Activated CD8-positive, alpha-beta memory T cell treated with anti-CD3 and anti-CD28 coated beads, Interleukin-2, amount 50 U/mL, for 4 hours (primary cell): ENCODE data around the gene HOXB2.

Source experiments
- DNase-seq: peaks from one replicate; pipeline ENCODE4 v3.0.0-alpha.2; 2020

HOXB2 gene

DNA sequence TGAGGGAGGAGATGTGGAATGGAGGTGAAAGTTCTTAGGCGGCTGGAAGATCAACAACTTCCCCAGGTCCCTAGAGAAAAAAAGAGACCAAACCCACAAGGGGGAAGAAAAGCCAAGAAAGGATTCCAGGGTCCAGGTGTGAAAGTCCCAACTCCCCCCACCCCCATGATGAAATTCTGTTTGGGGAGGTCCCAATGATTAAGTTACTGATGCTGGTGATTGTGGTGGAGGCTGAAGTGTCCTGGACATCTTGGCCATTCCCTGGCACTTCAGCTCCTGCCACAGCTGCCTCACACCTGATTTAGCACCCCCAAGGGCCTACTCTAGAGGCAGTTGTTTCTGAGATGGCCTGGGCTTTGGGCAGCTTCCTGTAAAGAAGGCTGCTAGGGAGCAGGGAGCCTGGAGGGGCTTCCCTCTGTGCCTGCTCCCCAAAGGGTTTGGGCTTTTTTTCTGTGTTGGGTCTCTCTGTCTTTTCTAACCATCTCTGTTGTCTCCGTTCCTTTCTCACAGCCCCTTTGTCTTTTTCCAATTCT lies 20.2 kb upstream of the HOXB2 start:
- DNase-seq = no peak

DNA sequence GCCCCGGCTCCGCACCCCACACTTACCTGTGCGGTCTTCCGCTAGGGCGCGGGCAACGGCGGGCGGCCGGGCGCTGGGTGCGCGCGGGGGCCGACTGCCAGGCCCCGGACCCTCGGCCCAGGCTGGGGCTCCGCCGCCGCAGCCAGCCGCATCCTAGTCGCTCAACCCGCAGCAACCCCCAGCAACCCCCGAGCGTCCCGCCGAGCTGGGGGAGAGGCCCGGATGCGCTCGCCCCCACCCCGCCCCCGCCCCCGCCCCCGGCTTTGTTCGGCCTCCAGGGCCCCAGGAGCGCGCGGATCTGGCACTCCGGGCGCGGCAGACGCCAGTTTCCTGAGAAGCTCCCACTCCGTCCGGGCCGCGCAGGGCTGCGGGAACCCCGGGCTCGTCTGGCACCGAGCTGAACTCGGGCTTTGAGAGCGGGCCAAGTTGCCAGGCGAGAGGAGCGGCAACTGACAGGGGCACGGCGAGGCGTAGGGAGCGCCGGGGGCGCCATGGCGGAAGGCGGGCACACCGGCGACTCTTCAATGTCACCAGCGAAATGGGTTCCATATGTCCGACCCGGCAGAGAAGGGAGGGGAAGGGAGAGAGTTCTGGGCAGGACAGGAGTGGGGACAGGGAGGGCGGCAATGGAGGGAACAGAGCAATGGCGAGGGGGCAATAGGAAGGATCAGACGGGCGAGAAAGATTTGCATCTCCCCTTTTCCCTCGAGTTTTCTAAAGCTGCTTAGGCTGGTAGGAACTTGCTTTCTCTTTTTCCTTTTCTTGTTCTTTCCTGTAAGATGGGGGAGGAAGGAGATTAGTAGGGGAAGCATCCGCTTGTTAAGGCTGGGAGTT lies 19.5 kb upstream of the HOXB2 start:
- DNase-seq = no peak

- DNase-seq = no peak
These were observed 18.9 kb upstream of the HOXB2 start for GRCh38 chr17:48563867-48564187.

DNA sequence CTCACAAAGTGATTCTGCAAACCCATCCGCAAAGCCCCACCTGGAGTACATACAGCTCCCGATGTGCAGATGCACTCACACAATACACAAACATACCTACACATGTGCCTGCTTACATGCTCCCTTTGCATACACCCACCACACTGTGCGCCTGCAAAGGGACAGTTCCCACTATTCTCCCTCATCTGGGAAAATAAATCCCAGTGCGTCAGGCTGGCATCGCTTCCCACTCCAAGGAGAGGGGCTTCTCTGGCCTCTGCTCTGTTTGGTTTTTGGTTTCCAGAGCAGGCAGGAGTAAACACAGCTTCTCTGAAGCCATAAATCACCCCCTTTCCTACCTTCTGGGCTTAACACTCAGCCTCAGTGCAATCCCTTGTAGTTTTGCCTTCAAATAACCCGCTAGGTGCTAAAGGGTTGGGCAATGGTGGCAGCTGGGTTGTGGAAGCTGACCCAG lies 18.5 kb upstream of the HOXB2 start:
- DNase-seq = no peak

- no peak for DNase-seq
These were observed 18.0 kb upstream of the HOXB2 start for GRCh38 chr17:48562934-48563333.

- no peak for DNase-seq
These were observed 17.2 kb upstream of the HOXB2 start for GRCh38 chr17:48561884-48562810.

GRCh38 chr17:48559840-48560817 lies 15.2 kb upstream of the HOXB2 start:
- no peak for DNase-seq

DNA sequence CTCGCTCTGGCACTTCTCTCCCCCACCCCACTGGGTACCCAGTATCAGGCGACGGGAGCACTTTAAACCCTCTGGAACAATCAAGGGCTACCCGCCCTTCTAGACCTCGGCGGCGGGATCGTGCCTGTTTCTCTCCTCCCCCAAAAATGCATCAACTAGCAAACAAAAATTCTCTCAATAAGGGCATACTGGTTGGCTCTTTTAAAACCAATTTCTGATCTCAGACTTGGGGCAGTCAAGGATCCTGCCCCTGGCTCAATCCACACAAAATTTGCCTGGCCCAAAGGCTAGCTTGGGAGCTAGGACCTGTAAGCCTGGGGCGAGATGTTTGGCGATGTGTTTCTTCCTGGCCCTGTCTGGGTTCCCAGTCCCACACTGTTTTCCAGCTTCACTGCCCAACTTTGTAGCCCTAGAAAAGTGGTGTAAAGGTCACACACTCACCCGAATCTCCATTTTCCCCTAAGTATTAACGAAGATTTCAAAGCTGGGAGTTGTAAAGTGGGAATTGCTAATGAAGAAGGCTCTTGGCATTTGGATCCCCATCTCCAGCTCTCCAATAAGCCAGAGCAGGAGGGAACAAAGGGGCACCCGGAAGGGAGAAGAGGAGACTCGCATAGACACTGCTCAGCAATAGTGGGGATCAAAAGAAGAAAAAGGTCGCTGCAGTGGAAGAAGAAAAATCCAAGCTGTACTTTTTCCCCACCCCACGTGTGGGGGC lies 14.4 kb upstream of the HOXB2 start:
- no peak for DNase-seq

DNA sequence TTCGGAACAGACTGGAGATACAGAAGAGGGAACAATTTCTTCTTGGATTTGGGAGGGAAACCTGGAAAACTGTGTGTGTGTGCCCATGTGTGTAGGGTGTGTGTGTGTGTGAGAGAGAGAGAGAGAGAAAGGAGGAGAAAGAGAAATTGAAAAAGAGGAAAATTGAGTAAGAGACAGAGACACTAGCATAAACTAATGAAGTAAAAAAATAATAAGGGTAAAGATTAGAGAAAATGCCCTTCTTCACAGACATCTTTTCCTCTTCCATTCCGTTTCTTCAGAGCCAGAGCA lies 13.9 kb upstream of the HOXB2 start:
- DNase-seq = no peak

DNA sequence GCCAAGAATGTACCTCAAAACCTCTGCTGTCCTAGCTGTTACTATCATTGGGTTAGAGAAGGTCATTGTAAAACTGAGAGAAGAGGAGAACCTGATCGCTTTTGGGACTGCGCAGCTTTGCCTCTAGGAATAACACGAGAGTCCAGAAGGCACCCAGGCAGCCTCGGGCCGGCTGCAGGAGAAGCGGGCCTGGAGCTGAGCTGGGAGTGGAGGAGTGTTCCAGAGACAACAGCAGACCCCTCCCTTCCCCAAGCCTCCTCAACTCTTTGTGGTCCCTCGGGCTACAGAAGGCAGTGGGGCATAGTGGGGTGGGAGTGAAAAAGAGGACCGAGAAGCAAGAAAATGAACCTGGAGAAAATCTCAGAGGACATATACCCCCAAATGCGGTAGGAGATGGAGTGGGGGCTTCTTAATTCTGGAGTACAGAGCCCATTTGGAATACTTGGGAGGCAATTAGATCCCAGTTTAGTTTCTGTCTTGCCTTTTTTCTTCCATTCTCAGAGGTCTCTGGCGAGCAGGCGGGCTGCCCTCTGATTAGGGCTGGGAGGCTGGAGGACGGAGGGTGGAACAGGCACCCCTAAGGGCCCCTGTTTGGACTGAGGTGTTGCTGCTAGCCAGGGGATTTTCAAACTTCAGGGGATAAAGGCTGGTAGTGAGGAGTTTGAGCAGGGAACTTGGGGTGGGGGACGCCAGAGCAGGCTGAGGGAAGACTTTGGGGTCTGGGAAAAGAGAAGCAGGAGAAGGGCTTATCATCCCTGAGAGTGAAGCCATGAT lies 13.3 kb upstream of the HOXB2 start:
- no peak for DNase-seq

DNA sequence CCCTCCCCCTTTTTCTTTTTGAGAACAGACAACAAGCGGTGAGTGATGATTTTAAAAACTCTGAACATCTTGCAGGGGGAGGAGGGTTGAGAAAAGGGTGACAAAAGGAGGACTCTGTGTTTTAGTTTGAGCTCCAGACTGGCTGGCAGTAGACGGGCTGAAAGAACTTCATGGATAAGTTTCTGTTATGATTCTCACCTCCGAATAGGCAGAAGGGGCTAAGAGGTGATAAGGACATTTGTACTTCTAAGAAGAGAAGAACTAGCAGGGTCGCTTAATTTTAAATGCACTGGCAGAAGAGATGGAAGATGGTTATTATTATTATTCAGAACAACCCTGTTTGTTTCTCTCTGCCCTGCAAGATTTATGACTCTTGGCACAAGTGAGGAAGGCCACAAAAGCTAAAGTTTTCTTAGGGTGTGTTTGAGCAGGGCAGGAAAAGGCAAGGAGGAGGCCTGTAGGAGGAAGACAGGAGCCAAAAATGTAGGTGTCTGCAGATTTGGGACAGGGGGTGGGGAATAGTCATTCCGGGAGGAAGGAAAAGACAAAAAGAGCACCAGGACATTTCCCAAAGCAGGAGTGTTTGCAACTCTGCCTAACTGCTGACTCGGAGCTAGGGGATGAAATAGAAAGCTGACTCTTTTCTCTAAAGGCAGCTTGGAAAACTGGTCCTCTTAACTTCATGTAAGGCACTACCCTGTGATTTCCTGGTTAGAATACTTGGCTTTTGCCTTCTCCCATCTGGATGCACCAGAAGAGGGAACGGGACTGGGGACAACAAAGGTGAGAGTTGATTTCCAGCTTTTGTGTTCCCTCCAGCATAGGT lies 11.9 kb upstream of the HOXB2 start:
- DNase-seq = no peak

DNA sequence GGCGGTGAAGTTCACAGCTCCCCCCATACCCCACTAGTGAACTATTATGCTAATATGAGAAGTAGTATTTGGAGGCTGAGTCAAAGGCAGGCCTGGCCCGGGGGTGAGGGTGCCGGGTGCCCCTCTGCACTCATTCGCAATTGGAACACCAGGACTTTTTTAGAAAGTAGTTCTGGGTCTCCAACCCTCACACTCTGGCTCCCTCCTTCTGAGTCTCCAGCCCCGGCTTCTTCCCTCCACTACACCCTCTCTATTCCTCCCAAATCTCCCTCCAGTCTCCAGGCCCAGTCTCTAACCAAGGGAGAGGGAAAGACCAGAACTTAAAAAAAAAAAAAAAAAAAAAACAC lies 11.3 kb upstream of the HOXB2 start:
- DNase-seq = no peak

GRCh38 chr17:48555258-48556228 lies 10.6 kb upstream of the HOXB2 start:
- DNase-seq = no peak

DNA sequence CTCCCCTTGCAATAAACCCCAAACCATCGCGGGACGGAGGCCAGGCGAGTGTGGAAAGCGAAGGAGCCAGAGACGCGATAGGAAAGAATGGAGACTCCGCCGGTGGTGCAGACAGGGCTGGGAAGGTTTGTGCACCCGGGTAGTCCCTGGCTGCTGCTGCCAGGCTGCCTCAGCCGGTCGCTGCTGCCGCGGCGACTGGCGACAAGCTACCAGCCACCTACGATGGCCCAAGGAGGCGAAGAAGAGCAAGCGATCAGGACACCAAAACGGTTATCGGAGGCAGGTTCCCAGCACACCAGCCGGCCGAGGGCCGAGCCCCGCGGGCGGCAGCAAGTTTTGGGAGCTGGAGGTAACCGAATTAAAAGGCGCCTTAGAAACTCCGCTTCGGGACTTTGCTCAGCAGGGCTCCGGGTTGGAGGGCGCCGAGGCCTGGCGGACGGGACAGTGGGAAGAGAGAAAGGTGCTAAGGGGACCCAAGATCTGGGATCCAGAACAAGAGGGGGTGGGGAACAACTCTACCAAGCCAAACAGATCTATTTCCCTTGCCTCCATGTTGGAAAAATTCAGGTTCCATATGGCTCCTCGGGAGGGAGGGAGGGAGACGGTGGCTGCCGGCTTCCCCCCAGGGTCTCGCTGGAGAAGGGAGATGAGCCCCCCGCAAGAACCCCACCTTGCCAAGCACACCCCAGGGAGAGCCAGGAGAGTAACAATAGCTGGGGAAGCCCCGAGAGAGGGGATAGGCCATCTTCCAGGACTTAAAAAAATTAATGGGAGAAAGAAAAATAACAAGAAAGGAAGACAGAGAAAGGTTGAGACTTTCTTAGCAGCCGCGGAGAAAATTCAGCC lies 9.7 kb upstream of the HOXB2 start:
- no peak for DNase-seq

DNA sequence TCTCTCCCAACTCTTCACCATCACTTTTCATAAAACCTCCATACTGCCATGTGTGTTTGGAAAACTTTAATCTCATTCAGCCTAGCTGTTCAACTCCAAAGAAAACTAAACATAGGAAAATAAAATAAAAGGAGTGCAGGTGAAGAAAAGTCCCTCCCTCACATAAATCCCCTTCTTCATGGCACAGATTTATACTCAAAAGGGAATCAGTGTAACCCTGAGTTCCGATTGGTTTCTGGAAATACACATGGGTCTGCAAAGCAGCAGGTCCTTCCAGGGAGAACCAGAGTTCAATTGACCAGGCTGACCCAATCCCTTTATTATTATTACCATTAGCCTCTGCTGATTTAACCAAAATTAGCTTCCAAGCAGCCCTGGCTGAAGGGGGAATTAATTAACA lies 8.9 kb upstream of the HOXB2 start:
- no peak for DNase-seq

- no peak for DNase-seq
These were observed 8.3 kb upstream of the HOXB2 start for GRCh38 chr17:48553190-48553547.

GRCh38 chr17:48552466-48553189 lies 7.7 kb upstream of the HOXB2 start:
- DNase-seq = no peak
